PC-9 (cell line): ENCODE data around the gene NDUFAF8. TPM values are rescaled to one million over a fixed set of nuclear protein-coding genes. Genes with fewer than 3 reads are reported as not detected.

Source experiments
- BruUV-seq: library from RNA; stranded (reverse); fragments of 400-500 nt; replicated peaks from 2 replicates; lab custom pipeline; 2021; lab: Mats Ljungman, UMichigan
- CTCF ChIA-PET: fragments of 300-600 bp; sonication (Branson Sonifier 250); formaldehyde crosslinking; loops from one replicate; lab custom pipeline; 2022; ENCODE audit warnings: antibody characterized with exemption; lab: Charles Lee
- POLR2A ChIA-PET: fragments of 300-600 bp; sonication (Branson Sonifier 250); formaldehyde crosslinking; loops from one replicate; lab custom pipeline; 2022; ENCODE audit warnings: antibody characterized with exemption; ENCODE audit not compliant: unreplicated experiment; lab: Charles Lee
- DNase-seq, 2 experiments: peaks; one replicate each; pipeline versions ENCODE4 v3.0.0 to v3.0.0-alpha.2; 2015 to 2022; ENCODE audit warnings: mixed read lengths in 1 of 2
- H2AFZ ChIP-seq: fragments of 200-600 bp; sonication (generic); 2 replicates; pipeline ENCODE4 v1.8.1; 2017; ENCODE audit warnings: antibody characterized with exemption
- H3F3A ChIP-seq: fragments of 200-600 bp; sonication (generic); 2 replicates; pipeline ENCODE4 v1.8.1; 2017; ENCODE audit warnings: antibody characterized with exemption, mild to moderate bottlenecking, low read depth; ENCODE audit not compliant: insufficient read depth
- H3K27ac ChIP-seq: fragments of 200-600 bp; sonication (generic); 2 replicates; pipeline ENCODE4 v1.6.1; 2016; ENCODE audit warnings: mixed run types
- H3K27me3 ChIP-seq: fragments of 200-600 bp; sonication (generic); 2 replicates; pipeline ENCODE4 v1.6.1; 2016; ENCODE audit warnings: low read depth, mixed run types; ENCODE audit not compliant: insufficient read depth
- H3K36me3 ChIP-seq: fragments of 200-600 bp; sonication (generic); 2 replicates; pipeline ENCODE4 v1.6.1; 2016; ENCODE audit warnings: low read depth, mixed run types
- H3K4me1 ChIP-seq: fragments of 200-600 bp; sonication (generic); replicated peaks from 2 replicates; pipeline ENCODE4 v1.6.1; 2016; ENCODE audit warnings: mixed run types; ENCODE audit not compliant: insufficient read depth
- H3K4me2 ChIP-seq: fragments of 200-600 bp; sonication (generic); 2 replicates; pipeline ENCODE4 v1.6.1; 2017; ENCODE audit warnings: mixed run types
- H3K4me3 ChIP-seq: fragments of 200-600 bp; sonication (generic); 2 replicates; pipeline ENCODE4 v1.6.1; 2016; ENCODE audit warnings: mixed run types
- H3K79me2 ChIP-seq: fragments of 200-600 bp; sonication (generic); 2 replicates; pipeline ENCODE4 v1.6.1; 2017; ENCODE audit warnings: low read depth, mixed run types
- H3K9me2 ChIP-seq: fragments of 200-600 bp; sonication (generic); 2 replicates; pipeline ENCODE4 v1.8.1; 2017; ENCODE audit warnings: mild to moderate bottlenecking; ENCODE audit not compliant: insufficient read depth
- H3K9me3 ChIP-seq: fragments of 200-600 bp; sonication (generic); 2 replicates; pipeline ENCODE4 v1.8.1; 2016; ENCODE audit warnings: low read depth; ENCODE audit not compliant: insufficient read depth
- H4K20me1 ChIP-seq: fragments of 200-600 bp; sonication (generic); 2 replicates; pipeline ENCODE4 v1.8.1; 2017; ENCODE audit not compliant: insufficient read depth
- CTCF ChIP-seq: fragments of 200-600 bp; sonication (generic); conservative IDR thresholded peaks from 2 replicates; pipeline ENCODE4 v1.6.1; 2017; ENCODE audit warnings: mixed run types, antibody characterized with exemption, mild to moderate bottlenecking, moderate library complexity
- EZH2 ChIP-seq: fragments of 200-600 bp; sonication (generic); IDR thresholded peaks from 2 replicates; pipeline ENCODE4 v1.8.0; 2017; ENCODE audit warnings: antibody characterized with exemption, low read depth
- intact Hi-C: fragments of 100-400 bp; cut with micrococcal nuclease; formaldehyde crosslinking; loops from one replicate; pipeline ENCODE4 v1.10.0; 2022; ENCODE audit not compliant: unreplicated experiment
- total RNA-seq: library from RNA; stranded (reverse); gene quantifications from 2 replicates; pipeline ENCODE4 v1.2.3, GENCODE V29; 2021

Gene NDUFAF8
- total RNA-seq, 1 experiment from 2014 or later: 53.3 TPM

- Histone ChIP-seq H3F3A (0 out of 2 replicates have a peak, but pooled peaks cover 7% of the 10 kb centered on the region), H3K9me2 (no peaks in the 10 kb centered on the region), H2AFZ (no peak overlapping the region), H3K4me3 (no peak overlapping the region), H3K79me2 (peaks cover 15% of the 10 kb centered on the region), H3K27me3 (no peaks in the 10 kb centered on the region), H3K9me3 (no peaks in the 10 kb centered on the region), H3K4me2 (no peak overlapping the region), H3K27ac (no peak overlapping the region), H4K20me1 (no peaks in the 10 kb centered on the region; the same call in 1 of the 2 replicates), H3K36me3 (no peaks in the 10 kb centered on the region), H3K4me1 (peaks cover 5% of the 10 kb centered on the region; the same call in 1 of the 2 replicates)
- ChIA-PET CTCF (no interaction called here), POLR2A (no interaction called here)
- TF ChIP-seq EZH2: no peak
- TF ChIP-seq CTCF: no peak
- BruUV-seq: no TSS peak
- intact Hi-C loops: loop anchor here (5.0 kb wide), 1 partner anchor 320 kb away; no protein-coding TSS in a partner anchor
- DNase-seq: no peak
These were observed 3.6 kb downstream of the NDUFAF8 start for GRCh38 chr17:81242421-81243332.

- H3K27me3 ChIP-seq: no peaks in the 10 kb centered on the region
- intact Hi-C loops: loop anchor here (5.0 kb wide), 1 partner anchor 321 kb away; no protein-coding TSS in a partner anchor
- CTCF ChIA-PET: no interaction called here
- BruUV-seq: no TSS peak
- H3K36me3 ChIP-seq: no peaks in the 10 kb centered on the region
- no peak overlapping the region for H3K4me3 ChIP-seq
- H4K20me1 ChIP-seq: no peaks in the 10 kb centered on the region; the same call in 1 of the 2 replicates
- H2AFZ ChIP-seq: no peak overlapping the region
- POLR2A ChIA-PET: no interaction called here
- H3K4me1 ChIP-seq: no peaks in the 10 kb centered on the region
- no peak for DNase-seq
- H3F3A ChIP-seq: 0 out of 2 replicates have a peak, but pooled peaks cover 7% of the 10 kb centered on the region
- H3K27ac ChIP-seq: no peak overlapping the region
- H3K9me2 ChIP-seq: no peaks in the 10 kb centered on the region
- no peaks in the 10 kb centered on the region for H3K9me3 ChIP-seq
- H3K4me2 ChIP-seq: no peak overlapping the region
- peaks cover 15% of the 10 kb centered on the region for H3K79me2 ChIP-seq
- TF ChIP-seq CTCF (no peak), EZH2 (no peak)
These were observed 4.2 kb downstream of the NDUFAF8 start for GRCh38 chr17:81243333-81243664.

- no TSS peak for BruUV-seq
- no peaks in the 10 kb centered on the region for H3K27me3 ChIP-seq
- CTCF ChIA-PET: no interaction called here
- no peak overlapping the region for H3K4me3 ChIP-seq
- 0 out of 2 replicates have a peak, but pooled peaks cover 7% of the 10 kb centered on the region for H3F3A ChIP-seq
- H3K9me2 ChIP-seq: no peaks in the 10 kb centered on the region
- no peak for DNase-seq
- intact Hi-C loops: loop anchor here (5.0 kb wide), 1 partner anchor 322 kb away; no protein-coding TSS in a partner anchor
- H3K79me2 ChIP-seq: peaks cover 13% of the 10 kb centered on the region
- POLR2A ChIA-PET: no interaction called here
- no peak overlapping the region for H2AFZ ChIP-seq
- no peak overlapping the region for H3K27ac ChIP-seq
- H3K4me1 ChIP-seq: no peaks in the 10 kb centered on the region
- no peaks in the 10 kb centered on the region for H3K9me3 ChIP-seq
- no peaks in the 10 kb centered on the region; the same call in 1 of the 2 replicates for H4K20me1 ChIP-seq
- TF ChIP-seq EZH2 (no peak), CTCF (no peak)
- H3K36me3 ChIP-seq: no peaks in the 10 kb centered on the region
- H3K4me2 ChIP-seq: no peak overlapping the region
These were observed 5.4 kb downstream of the NDUFAF8 start for GRCh38 chr17:81244358-81245023.
